Limb (tissue), 2 donors: ENCODE measurements around the gene PAK3.

Experiments used
- DNase-seq, 2 donors: peaks; one replicate each; pipeline ENCODE4 v3.0.0-alpha.2; 2016; ENCODE audit errors: extremely low spot score in 2 of 2

The PAK3 gene

DNA sequence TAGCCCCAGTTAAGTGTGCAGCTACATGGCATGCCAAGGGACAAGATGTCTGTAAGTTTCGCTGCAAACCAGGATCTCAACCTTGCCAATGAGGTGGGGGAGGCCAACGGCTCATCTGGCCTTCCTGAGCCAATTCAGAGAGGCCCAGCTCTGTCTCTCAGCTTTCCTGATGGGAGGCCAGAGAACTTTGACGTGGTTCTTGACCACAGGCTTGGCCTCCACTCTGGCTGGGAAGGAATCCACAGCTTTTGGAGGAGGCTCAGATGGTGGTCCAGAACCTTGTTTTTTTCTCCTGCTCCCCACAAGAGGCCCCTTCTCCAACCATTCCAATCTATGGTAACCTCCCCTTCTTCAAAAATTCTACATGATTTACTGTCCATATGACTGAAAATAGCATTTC lies 164.5 kb downstream of the PAK3 start:
- no peak for DNase-seq

DNA sequence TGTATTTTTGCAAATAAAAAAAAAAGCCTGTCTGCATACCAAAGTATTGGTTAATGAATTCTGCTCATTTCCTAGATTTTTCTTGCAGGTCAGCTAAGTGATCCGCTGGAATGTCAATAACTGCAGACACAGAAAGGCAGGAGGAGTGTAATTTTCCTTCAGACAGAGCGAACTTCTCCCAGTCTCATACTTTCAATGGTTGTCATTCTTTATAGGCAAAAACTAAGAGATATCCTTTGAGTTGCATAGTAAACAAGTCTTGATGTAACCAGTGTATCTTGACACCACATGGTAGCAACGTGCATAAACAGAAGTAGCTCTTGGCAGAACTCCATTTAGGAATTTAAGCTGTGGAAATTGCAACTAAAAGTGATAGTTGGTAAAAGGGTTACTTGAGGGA lies 166.1 kb downstream of the PAK3 start:
- no peak for DNase-seq

DNA sequence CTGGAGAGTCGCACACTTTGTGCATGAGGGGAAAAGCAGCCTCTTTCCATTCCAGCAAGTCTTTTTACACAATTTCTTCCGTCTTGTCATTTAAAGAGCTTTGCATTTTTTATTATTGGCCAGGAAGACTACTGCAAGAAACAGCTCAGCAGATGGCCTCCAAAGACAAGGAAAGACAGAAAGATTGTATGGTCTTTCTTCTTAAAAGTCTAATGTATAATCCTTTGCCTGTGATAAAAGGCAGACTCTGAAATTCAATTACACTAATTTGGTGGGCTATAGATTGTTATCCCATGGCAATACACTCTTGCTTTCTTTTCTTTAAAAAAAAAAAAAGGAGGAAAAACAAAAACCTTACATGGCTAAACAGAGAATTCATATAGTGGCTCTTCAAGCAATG lies 168.4 kb downstream of the PAK3 start:
- no peak for DNase-seq

DNA sequence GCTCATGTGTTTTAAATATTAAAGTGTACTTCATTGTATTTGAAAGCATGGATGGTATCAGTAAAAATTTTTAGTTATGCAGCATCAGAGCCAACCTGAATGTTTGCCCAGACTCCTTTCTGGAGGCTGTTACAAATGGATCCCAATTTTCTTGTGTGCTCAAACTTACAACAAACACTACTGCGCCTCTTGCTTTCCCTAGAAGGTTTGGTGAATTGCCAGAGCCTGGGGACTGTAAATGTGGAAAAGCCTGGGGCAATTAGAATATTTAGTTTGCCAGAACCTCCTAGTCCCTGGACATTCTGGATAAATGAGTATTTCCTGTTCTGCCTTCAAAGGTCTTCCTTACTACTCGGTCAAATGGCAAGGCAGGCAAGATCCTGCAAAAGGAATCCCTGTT lies 169.5 kb downstream of the PAK3 start:
- no peak for DNase-seq

DNA sequence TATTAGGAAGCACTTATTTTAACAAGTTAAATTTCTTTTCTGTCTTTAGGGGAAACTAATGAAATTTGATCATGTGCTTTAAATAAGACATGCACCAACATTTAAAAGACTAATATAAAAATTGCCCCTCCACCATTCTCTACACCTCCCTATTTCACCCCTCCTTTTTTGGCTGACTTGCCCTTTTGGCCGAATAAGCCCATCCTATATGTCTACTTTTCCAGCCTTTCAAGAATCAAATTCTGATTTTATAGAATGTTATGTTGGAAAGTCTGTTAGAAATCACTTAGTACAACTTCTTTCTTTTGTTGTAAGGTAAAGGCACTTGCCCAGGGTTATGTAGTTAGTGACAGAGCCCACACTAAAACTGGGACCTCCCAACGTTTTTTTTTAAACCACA lies 172.5 kb downstream of the PAK3 start:
- no peak for DNase-seq

DNA sequence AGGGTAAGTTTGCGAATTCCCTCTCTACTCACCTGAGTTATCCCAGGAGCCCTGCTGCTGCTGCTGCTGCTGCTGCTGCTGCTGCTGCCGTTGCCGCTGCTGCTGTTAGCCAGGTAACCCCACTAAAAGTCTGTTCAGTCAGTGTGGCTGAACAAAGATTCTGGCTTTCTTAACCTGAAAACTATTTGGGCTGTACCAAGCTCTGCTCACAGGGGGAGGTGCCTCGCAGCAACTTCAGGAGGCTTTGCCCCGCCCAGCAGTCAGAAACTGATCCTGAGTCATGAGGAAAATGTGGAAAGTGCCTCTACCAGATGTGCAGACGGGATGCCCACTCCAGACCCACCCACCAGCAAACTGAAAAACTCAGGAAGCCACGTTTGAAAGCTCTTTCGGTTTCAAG lies 174.3 kb downstream of the PAK3 start, which contains the start of gene CAPN6:
TSS of gene CAPN6 (minus strand) at position 145 of the 400 bp plus-strand sequence. CDS start 6,547 bp downstream, outside the sequence.
- peak; percentile 50 to 77 for DNase-seq
